ENCODE results near the gene IQCF6. TPM values are rescaled to one million over a fixed set of nuclear protein-coding genes. Genes with fewer than 3 reads are reported as not detected.

The IQCF6 gene
- total and polyA plus RNA-seq, 2 experiments from 2014 or later: not detected

DNA sequence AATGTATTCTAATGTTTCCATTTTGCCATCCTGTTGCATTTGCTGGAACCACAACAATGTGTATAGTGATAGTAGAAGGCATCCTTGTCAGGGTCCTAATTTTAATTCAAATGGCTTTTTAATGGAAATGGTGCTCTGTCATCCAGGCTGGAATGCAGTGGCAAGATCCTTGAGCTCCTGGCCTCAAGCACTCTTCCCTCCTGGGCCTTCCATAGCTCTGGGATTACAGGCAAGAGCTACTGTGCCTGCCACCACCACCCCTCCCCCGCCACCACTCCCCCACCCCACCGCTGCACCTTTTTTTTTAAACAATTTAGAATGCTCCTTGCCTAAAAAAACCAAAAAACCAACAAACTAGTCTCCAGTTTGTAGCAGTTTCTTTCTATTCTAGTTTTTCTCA lies 15.2 kb upstream of the IQCF6 start:
- TF ChIP-seq ZNF462 (CRISPR knock-in tag; IDR thresholded peaks at IDR 0.05): peak; percentile 58; the same call in 1 of the 2 replicates
- TF ChIP-seq EZH2 (IDR thresholded peaks at IDR 0.05; ENCODE audit: low read depth, unreplicated experiment): no peak
- TF ChIP-seq STAT1 (IDR thresholded peaks at IDR 0.05; ENCODE audit: unreplicated experiment): no peak
- TF ChIP-seq, protein P1, sequence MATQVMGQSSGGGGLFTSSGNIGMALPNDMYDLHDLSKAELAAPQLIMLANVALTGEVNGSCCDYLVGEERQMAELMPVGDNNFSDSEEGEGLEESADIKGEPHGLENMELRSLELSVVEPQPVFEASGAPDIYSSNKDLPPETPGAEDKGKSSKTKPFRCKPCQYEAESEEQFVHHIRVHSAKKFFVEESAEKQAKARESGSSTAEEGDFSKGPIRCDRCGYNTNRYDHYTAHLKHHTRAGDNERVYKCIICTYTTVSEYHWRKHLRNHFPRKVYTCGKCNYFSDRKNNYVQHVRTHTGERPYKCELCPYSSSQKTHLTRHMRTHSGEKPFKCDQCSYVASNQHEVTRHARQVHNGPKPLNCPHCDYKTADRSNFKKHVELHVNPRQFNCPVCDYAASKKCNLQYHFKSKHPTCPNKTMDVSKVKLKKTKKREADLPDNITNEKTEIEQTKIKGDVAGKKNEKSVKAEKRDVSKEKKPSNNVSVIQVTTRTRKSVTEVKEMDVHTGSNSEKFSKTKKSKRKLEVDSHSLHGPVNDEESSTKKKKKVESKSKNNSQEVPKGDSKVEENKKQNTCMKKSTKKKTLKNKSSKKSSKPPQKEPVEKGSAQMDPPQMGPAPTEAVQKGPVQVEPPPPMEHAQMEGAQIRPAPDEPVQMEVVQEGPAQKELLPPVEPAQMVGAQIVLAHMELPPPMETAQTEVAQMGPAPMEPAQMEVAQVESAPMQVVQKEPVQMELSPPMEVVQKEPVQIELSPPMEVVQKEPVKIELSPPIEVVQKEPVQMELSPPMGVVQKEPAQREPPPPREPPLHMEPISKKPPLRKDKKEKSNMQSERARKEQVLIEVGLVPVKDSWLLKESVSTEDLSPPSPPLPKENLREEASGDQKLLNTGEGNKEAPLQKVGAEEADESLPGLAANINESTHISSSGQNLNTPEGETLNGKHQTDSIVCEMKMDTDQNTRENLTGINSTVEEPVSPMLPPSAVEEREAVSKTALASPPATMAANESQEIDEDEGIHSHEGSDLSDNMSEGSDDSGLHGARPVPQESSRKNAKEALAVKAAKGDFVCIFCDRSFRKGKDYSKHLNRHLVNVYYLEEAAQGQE (IDR thresholded peaks at IDR 0.05; ENCODE audit: unreplicated experiment): no peak
- TF ChIP-seq ZNF331 (CRISPR knock-in tag; IDR thresholded peaks at IDR 0.05; ENCODE audit: low read depth): no peak
- TF ChIP-seq EZH2phosphoT487 (IDR thresholded peaks at IDR 0.05; ENCODE audit: unreplicated experiment): no peak
- no peak for TF ChIP-seq CREB1 (CRISPR knock-in tag; IDR thresholded peaks at IDR 0.05; ENCODE audit: low read depth)
- TF ChIP-seq POLR2AphosphoS5 (IDR thresholded peaks at IDR 0.05; ENCODE audit: low read depth): no peak
- TF ChIP-seq ETS1 (IDR thresholded peaks at IDR 0.05): no peak
- no peak for TF ChIP-seq ZNF114 (CRISPR knock-in tag; IDR thresholded peaks at IDR 0.05)
- no peak for TF ChIP-seq CTCF (conservative IDR thresholded peaks at IDR 0.05; ENCODE audit: low read depth in 2 of 2)
- TF ChIP-seq NANOG (IDR thresholded peaks at IDR 0.05; ENCODE audit: borderline replicate concordance): 0 out of 2 replicates have a peak, but pooled peaks have one; percentile 23
- no peak for TF ChIP-seq JUNB (IDR thresholded peaks at IDR 0.05; ENCODE audit: unreplicated experiment)
- Mint-ChIP-seq H3K9me3 (no peaks in the 10 kb centered on the region), H3K4me3 (no peak overlapping the region), H3K4me1 (peaks cover 53% of the 10 kb centered on the region), H3K27ac (peak overlapping the region; percentile 56; the same call in 1 of the 2 replicates), H3K36me3 (ENCODE audit: low read depth) (no peaks in the 10 kb centered on the region), H3K27me3 (ENCODE audit: insufficient read depth, low read depth, poor library complexity) (peaks cover 4% of the 10 kb centered on the region)
- H3K36me3 ChIP-seq (ENCODE audit: insufficient read depth): no peaks in the 10 kb centered on the region
- no peak overlapping the region for H2AFZ ChIP-seq
- H3K27ac ChIP-seq (ENCODE audit: low read depth): peak overlapping the region; percentile 87
- H4K20me1 ChIP-seq (replicated peaks; ENCODE audit: insufficient read depth): no peaks in the 10 kb centered on the region
- peak overlapping the region; percentile 21 for H3K4me3 ChIP-seq
- peak; percentile 84 for DNase-seq (ENCODE audit: low spot score)
- H3K79me2 ChIP-seq (replicated peaks; ENCODE audit: insufficient read depth): no peaks in the 10 kb centered on the region
- H3K4me2 ChIP-seq: peak overlapping the region; percentile 53
- peaks cover 49% of the 10 kb centered on the region for H3K4me1 ChIP-seq (ENCODE audit: insufficient read depth)
- no peaks in the 10 kb centered on the region for H3F3A ChIP-seq (replicated peaks; ENCODE audit: low read depth)
- H3K9me2 ChIP-seq (ENCODE audit: insufficient read depth): 0 out of 2 replicates have a peak, but pooled peaks cover 3% of the 10 kb centered on the region
- no peaks in the 10 kb centered on the region for H3K27me3 ChIP-seq (ENCODE audit: insufficient read depth)
- ATAC-seq: peak; percentile 94
